ENCODE measurements around the gene LKAAEAR1. TPM values are rescaled to one million over a fixed set of nuclear protein-coding genes. Genes with fewer than 3 reads are reported as not detected.
"Not testable (repeated sequence)": the region's sequence is repeated elsewhere in the genome, so short reads cannot be mapped to it uniquely, and the experiment has no call there.

Gene LKAAEAR1
- polyA plus RNA-seq, 1 donor (not counting 4 experiments of a cell fraction or from before 2014, with no cell fraction given) = not detected

DNA sequence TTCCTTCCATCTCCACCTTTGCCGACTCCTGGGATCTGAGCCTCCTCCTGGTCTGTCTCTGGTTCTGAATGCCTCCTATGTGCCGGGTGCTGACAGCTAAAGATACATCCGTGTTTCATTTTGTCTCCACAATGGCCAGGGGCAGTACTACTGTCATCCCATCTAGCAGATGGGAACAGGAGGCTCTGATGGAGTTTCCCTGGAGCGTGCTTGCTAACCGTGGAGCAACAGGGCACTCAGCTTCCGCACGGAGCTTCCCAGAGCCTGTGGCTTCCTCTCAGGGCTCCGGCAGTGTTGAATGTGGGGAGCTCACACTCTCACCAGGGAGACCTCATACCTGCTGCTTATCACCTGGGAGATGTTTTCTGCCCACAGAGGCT is 35.1 kb upstream of the LKAAEAR1 start:
- H3K9me1 ChIP-seq (ENCODE audit: control insufficient read depth, extremely low read depth, insufficient read depth, low read length) = no peaks in the 10 kb centered on the region
- FAIRE-seq (no peak), DNase-seq (ENCODE audit: low read depth, low spot score) (no peak)
- no peaks in the 10 kb centered on the region for H3K79me2 ChIP-seq (ENCODE audit: control insufficient read depth, insufficient read depth, low read length)
- no peaks in the 10 kb centered on the region for H3K9me3 ChIP-seq (ENCODE audit: control insufficient read depth, low read depth, low read length)
- no peak overlapping the region for H3K4me2 ChIP-seq (ENCODE audit: control insufficient read depth, extremely low read depth, insufficient read depth, low read depth, low read length)
- H3K4me1 ChIP-seq (ENCODE audit: control insufficient read depth, extremely low read depth, insufficient read depth, low read length) = no peaks in the 10 kb centered on the region
- no peaks in the 10 kb centered on the region for H4K20me1 ChIP-seq (ENCODE audit: control insufficient read depth, extremely low read depth, insufficient read depth, low read length)
- peaks cover 15% of the 10 kb centered on the region for H3K27me3 ChIP-seq (ENCODE audit: control insufficient read depth, extremely low read depth, insufficient read depth, low read length)
- dilution Hi-C loops (cut with MboI; ENCODE audit: extremely low pct_ligation_motif_present, low sequenced_read_pairs) = no loop called here
- no peaks in the 10 kb centered on the region for H3K36me3 ChIP-seq (ENCODE audit: control insufficient read depth in 2 of 2, extremely low read depth in 1 of 2, insufficient read depth in 2 of 2, low read length in 2 of 2)
- H3K4me3 ChIP-seq (ENCODE audit: control insufficient read depth in 2 of 3, extremely low read depth in 1 of 3, insufficient read depth in 2 of 3, low read depth in 1 of 3, low read length in 3 of 3) = no peak overlapping the region
- no peak for TF ChIP-seq EZH2 (IDR thresholded peaks at IDR 0.05; ENCODE audit: low read length)
- TF ChIP-seq, protein P1, sequence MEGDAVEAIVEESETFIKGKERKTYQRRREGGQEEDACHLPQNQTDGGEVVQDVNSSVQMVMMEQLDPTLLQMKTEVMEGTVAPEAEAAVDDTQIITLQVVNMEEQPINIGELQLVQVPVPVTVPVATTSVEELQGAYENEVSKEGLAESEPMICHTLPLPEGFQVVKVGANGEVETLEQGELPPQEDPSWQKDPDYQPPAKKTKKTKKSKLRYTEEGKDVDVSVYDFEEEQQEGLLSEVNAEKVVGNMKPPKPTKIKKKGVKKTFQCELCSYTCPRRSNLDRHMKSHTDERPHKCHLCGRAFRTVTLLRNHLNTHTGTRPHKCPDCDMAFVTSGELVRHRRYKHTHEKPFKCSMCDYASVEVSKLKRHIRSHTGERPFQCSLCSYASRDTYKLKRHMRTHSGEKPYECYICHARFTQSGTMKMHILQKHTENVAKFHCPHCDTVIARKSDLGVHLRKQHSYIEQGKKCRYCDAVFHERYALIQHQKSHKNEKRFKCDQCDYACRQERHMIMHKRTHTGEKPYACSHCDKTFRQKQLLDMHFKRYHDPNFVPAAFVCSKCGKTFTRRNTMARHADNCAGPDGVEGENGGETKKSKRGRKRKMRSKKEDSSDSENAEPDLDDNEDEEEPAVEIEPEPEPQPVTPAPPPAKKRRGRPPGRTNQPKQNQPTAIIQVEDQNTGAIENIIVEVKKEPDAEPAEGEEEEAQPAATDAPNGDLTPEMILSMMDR (optimal IDR thresholded peaks at IDR 0.05 in 1 of 3, IDR thresholded peaks at IDR 0.05 in 1 of 3, conservative IDR thresholded peaks at IDR 0.05 in 1 of 3; ENCODE audit: extremely low read depth in 1 of 3, insufficient read depth in 2 of 3, low read length in 3 of 3) = no peak
- no peak overlapping the region for H3K27ac ChIP-seq (ENCODE audit: control insufficient read depth, insufficient read depth, low read length)
- H3K9ac ChIP-seq (ENCODE audit: control insufficient read depth, extremely low read depth, insufficient read depth, low read length) = no peak overlapping the region
- no peak overlapping the region for H2AFZ ChIP-seq (ENCODE audit: control insufficient read depth, low read length)

DNA sequence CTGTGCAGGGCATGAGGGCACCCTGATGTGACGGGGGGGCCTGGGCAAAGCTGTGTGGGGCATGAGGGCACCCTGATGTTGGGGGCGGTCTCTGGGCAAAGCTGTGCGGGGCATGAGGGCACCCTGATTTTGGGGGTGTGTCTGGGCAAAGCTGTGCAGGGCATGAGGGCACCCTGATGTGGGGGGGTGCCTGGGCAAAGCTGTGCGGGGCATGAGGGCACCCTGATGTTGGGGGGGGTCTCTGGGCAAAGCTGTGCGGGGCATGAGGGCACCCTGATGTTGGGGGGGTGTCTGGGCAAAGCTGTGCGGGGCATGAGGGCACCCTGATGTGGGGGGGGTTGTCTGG is 33.2 kb upstream of the LKAAEAR1 start:
- peaks cover 11% of the 10 kb centered on the region for H3K27me3 ChIP-seq (ENCODE audit: control insufficient read depth, extremely low read depth, insufficient read depth, low read length)
- H3K4me1 ChIP-seq (ENCODE audit: control insufficient read depth, extremely low read depth, insufficient read depth, low read length); dilution Hi-C loops (cut with MboI; ENCODE audit: extremely low pct_ligation_motif_present, low sequenced_read_pairs); H3K9ac ChIP-seq (ENCODE audit: control insufficient read depth, extremely low read depth, insufficient read depth, low read length); H2AFZ ChIP-seq (ENCODE audit: control insufficient read depth, low read length); H3K36me3 ChIP-seq (ENCODE audit: control insufficient read depth in 2 of 2, extremely low read depth in 1 of 2, insufficient read depth in 2 of 2, low read length in 2 of 2); H4K20me1 ChIP-seq (ENCODE audit: control insufficient read depth, extremely low read depth, insufficient read depth, low read length); FAIRE-seq; H3K4me2 ChIP-seq (ENCODE audit: control insufficient read depth, extremely low read depth, insufficient read depth, low read depth, low read length); H3K27ac ChIP-seq (ENCODE audit: control insufficient read depth, insufficient read depth, low read length); H3K79me2 ChIP-seq (ENCODE audit: control insufficient read depth, insufficient read depth, low read length); H3K4me3 ChIP-seq (ENCODE audit: control insufficient read depth in 2 of 3, extremely low read depth in 1 of 3, insufficient read depth in 2 of 3, low read depth in 1 of 3, low read length in 3 of 3); H3K9me1 ChIP-seq (ENCODE audit: control insufficient read depth, extremely low read depth, insufficient read depth, low read length); H3K9me3 ChIP-seq (ENCODE audit: control insufficient read depth, low read depth, low read length); DNase-seq (ENCODE audit: low read depth, low spot score): not testable (repeated sequence)
